ENCODE data around the gene G6PC2.

- TF ChIP-seq CTCF (IDR thresholded peaks at IDR 0.05; ENCODE audit: low read length) (no peak), EZH2 (optimal IDR thresholded peaks at IDR 0.05; ENCODE audit: low read depth, low read length) (no peak)
Observed at GRCh38 chr2:168915441-168916330, 14.6 kb downstream of the G6PC2 start.
